A673 (cell line): ENCODE data around the gene ZNF789. TPM values are rescaled to one million over a fixed set of nuclear protein-coding genes. Genes with fewer than 3 reads are reported as not detected.
"Not testable (repeated sequence)": the region's sequence is repeated elsewhere in the genome, so short reads cannot be mapped to it uniquely, and the experiment has no call there.

Source experiments
- BruUV-seq: library from RNA; stranded (reverse); fragments of 400-500 nt; replicated peaks from 2 replicates; lab custom pipeline; 2021; lab: Mats Ljungman, UMichigan
- CTCF ChIA-PET: fragments of 300-600 bp; sonication (Branson Sonifier 250); formaldehyde crosslinking; loops from one replicate; lab custom pipeline; 2022; ENCODE audit warnings: antibody characterized with exemption; lab: Charles Lee
- POLR2A ChIA-PET: fragments of 300-600 bp; sonication (Branson Sonifier 250); formaldehyde crosslinking; loops from one replicate; lab custom pipeline; 2022; ENCODE audit warnings: antibody characterized with exemption; ENCODE audit not compliant: low non-redundant PET; lab: Charles Lee
- DNase-seq: peaks from one replicate; pipeline ENCODE4 v3.0.0-alpha.2; 2015; ENCODE audit warnings: low spot score
- H3K27ac ChIP-seq: fragments of 200-600 bp; sonication (generic); 2 replicates; pipeline ENCODE4 v1.5.1; 2016; ENCODE audit warnings: mixed run types, low read depth, mild to moderate bottlenecking, mixed read lengths, antibody characterized with exemption, low read length; ENCODE audit not compliant: poor library complexity, severe bottlenecking
- H3K27me3 ChIP-seq: fragments of 200-600 bp; sonication (generic); replicated peaks from 2 replicates; pipeline ENCODE4 v1.6.1; 2017; ENCODE audit warnings: mixed run types, low read depth, mild to moderate bottlenecking, mixed read lengths, antibody characterized with exemption, low read length; ENCODE audit not compliant: insufficient read depth, poor library complexity
- H3K36me3 ChIP-seq: fragments of 200-600 bp; sonication (generic); 2 replicates; pipeline ENCODE4 v1.6.1; 2016; ENCODE audit warnings: mixed run types, mild to moderate bottlenecking, mixed read lengths, antibody characterized with exemption, low read length; ENCODE audit not compliant: insufficient read depth, poor library complexity, severe bottlenecking
- H3K4me1 ChIP-seq: fragments of 200-600 bp; sonication (generic); 2 replicates; pipeline ENCODE4 v1.6.1; 2017; ENCODE audit warnings: mixed run types, mild to moderate bottlenecking, mixed read lengths, antibody characterized with exemption, low read length; ENCODE audit not compliant: insufficient read depth, poor library complexity, severe bottlenecking
- H3K4me3 ChIP-seq: fragments of 200-600 bp; sonication (generic); 2 replicates; pipeline ENCODE4 v1.5.1; 2016; ENCODE audit warnings: low read depth, mixed run types, mild to moderate bottlenecking, mixed read lengths, low read length; ENCODE audit not compliant: poor library complexity, severe bottlenecking
- H3K9me3 ChIP-seq: fragments of 200-600 bp; sonication (generic); 2 replicates; pipeline ENCODE4 v1.6.1; 2016; ENCODE audit warnings: mixed run types, low read depth, mild to moderate bottlenecking, mixed read lengths, antibody characterized with exemption, low read length; ENCODE audit not compliant: poor library complexity, severe bottlenecking
- EZH2 ChIP-seq: fragments of 200-600 bp; sonication (generic); IDR thresholded peaks from 2 replicates; pipeline ENCODE4 v1.6.1; 2017; ENCODE audit warnings: borderline replicate concordance, low read depth, mild to moderate bottlenecking, mixed read lengths, antibody characterized with exemption, low read length; ENCODE audit not compliant: poor library complexity, severe bottlenecking
- intact Hi-C: fragments of 100-400 bp; cut with micrococcal nuclease; formaldehyde crosslinking; loops from one replicate; pipeline ENCODE4 v1.10.0; 2022; ENCODE audit not compliant: unreplicated experiment
- total RNA-seq: library from RNA; stranded (reverse); gene quantifications from 2 replicates; pipeline ENCODE4 v1.2.3, GENCODE V29; 2021
- TF ChIP-seq, protein P1 (sequence below): fragments of 300-800, 200-600 bp; sonication (generic); conservative IDR thresholded peaks from 2 replicates; pipeline ENCODE4 v1.5.1; 2017; ENCODE audit warnings: low read depth, mild to moderate bottlenecking, antibody characterized with exemption, low read length, moderate library complexity, mixed read lengths

ZNF789 gene
- total RNA-seq, 1 experiment from 2014 or later = 17.0 TPM

DNA sequence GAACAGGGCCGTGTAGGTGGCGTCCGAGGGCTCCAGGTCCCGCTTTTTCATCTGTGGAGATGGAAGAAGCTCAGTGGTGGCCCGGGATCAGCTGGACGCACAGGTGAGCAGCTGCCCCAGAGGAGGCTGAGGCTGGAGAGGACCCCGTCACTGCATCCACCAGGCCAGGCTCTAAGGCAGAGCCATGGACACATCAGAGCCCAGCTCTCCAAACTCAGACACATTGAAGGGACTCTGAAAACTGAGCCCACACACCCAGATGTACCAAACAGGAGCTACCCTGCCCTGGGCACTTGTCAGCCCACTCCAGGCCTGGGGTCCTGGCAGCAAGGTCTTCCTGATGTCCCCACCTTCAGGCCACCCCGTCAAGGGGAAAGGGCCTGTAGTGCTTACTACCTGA is 42.9 kb upstream of the ZNF789 start:
- Histone ChIP-seq H3K36me3 (peaks cover 35% of the 10 kb centered on the region), H3K9me3 (no peaks in the 10 kb centered on the region), H3K4me1 (no peaks in the 10 kb centered on the region), H3K27me3 (no peaks in the 10 kb centered on the region), H3K27ac (no peak overlapping the region), H3K4me3 (no peak overlapping the region)
- BruUV-seq = no TSS peak
- POLR2A ChIA-PET = interaction anchor here (0.6 kb wide), 2 partner anchors 177 to 1505 kb away, joined by 3 read pairs; no protein-coding TSS in a partner anchor
- intact Hi-C loops = no loop called here
- no peak for DNase-seq
- TF ChIP-seq EZH2 = no peak
- TF ChIP-seq, protein P1, sequence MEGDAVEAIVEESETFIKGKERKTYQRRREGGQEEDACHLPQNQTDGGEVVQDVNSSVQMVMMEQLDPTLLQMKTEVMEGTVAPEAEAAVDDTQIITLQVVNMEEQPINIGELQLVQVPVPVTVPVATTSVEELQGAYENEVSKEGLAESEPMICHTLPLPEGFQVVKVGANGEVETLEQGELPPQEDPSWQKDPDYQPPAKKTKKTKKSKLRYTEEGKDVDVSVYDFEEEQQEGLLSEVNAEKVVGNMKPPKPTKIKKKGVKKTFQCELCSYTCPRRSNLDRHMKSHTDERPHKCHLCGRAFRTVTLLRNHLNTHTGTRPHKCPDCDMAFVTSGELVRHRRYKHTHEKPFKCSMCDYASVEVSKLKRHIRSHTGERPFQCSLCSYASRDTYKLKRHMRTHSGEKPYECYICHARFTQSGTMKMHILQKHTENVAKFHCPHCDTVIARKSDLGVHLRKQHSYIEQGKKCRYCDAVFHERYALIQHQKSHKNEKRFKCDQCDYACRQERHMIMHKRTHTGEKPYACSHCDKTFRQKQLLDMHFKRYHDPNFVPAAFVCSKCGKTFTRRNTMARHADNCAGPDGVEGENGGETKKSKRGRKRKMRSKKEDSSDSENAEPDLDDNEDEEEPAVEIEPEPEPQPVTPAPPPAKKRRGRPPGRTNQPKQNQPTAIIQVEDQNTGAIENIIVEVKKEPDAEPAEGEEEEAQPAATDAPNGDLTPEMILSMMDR = no peak
- CTCF ChIA-PET = no interaction called here

DNA sequence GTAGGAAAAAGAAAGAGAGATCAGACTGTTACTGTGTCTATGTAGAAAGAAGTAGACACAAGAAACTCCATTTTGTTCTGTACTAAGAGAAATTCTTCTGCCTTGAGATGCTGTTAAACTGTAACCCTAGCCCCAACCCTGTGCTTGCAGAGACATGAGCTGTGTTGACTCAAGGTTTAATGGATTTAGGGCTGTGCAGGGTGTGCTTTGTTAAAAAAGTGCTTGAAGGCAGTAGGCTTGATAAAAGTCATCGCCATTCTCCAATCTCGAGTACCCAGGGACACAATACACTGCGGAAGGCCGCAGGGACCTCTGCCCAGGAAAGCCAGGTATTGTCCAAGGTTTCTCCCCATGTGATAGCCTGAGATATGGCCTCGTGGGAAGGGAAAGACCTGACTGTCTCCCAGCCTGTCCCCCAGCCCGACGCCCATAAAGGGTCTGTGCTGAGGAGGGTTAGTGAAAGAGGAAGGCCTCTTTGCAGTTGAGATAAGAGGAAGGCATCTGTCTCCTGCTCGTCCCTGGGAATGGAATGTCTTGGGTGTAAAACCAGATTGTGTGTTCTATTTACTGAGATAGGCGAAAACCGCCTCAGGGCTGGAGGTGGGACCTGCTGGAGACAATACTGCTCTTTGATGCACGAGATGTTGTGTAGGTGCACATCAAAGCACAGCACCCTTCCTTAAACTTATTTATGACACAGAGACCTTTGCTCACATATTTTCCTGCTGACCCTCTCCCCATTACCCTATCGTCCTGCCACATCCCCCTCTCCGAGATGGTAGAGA is 40.7 kb upstream of the ZNF789 start:
- H3K27me3 ChIP-seq, H3K4me1 ChIP-seq, BruUV-seq, intact Hi-C loops, H3K27ac ChIP-seq, DNase-seq, POLR2A ChIA-PET, CTCF ChIA-PET, H3K9me3 ChIP-seq, H3K4me3 ChIP-seq: not testable (repeated sequence)
- peaks cover 37% of the 10 kb centered on the region for H3K36me3 ChIP-seq

DNA sequence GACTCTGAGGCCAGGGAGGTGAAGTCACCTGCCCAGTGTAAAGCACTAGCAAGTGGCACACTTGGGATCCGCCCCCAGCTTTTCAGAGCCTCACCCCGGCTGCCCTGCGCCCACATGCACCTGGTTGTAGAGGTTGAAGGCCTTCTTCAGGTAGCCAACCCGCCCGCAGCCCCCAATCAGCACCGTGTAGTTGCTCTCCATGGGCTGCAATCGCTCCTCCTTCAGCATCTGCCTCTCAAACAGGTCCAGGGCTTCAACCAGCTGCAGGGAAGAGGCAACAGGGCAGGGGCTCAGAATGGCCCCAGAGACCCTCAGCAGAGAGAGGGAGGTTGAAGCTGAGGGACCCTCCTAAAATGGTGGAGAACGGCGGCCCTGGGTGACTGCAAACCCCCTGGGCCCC is 39.5 kb upstream of the ZNF789 start:
- POLR2A ChIA-PET = no interaction called here

More for the DNA sequence above, 39.5 kb upstream of the ZNF789 start:
- CTCF ChIA-PET = no interaction called here
- Histone ChIP-seq H3K36me3 (peaks cover 37% of the 10 kb centered on the region), H3K27ac (no peak overlapping the region), H3K4me3 (no peak overlapping the region), H3K4me1 (peaks cover 7% of the 10 kb centered on the region), H3K9me3 (no peaks in the 10 kb centered on the region), H3K27me3 (no peaks in the 10 kb centered on the region)
- intact Hi-C loops = no loop called here
- TF ChIP-seq, protein P1 = no peak
- no peak for TF ChIP-seq EZH2
- BruUV-seq = no TSS peak
- no peak for DNase-seq
